Urinary bladder (tissue), 4 donors: ENCODE data around the gene APOL3. TPM values are rescaled to one million over a fixed set of nuclear protein-coding genes. Genes with fewer than 3 reads are reported as not detected.
A peak's percentile ranks its signal among the peaks of the same experiment; 100 is the strongest.
"Not testable (repeated sequence)": the region's sequence is repeated elsewhere in the genome, so short reads cannot be mapped to it uniquely, and the experiment has no call there.

Source experiments
- DNase-seq: peaks from one replicate; pipeline ENCODE4 v3.0.0-alpha.2; 2015; ENCODE audit errors: extremely low spot score
- H3K27ac ChIP-seq: one replicate; pipeline ENCODE4 v1.5.1; 2013; ENCODE audit warnings: low read depth, mild to moderate bottlenecking, moderate library complexity
- H3K36me3 ChIP-seq: one replicate; pipeline ENCODE4 v1.6.1; 2013; ENCODE audit warnings: mild to moderate bottlenecking, moderate library complexity; ENCODE audit not compliant: insufficient read depth
- H3K4me1 ChIP-seq: one replicate; pipeline ENCODE4 v1.6.1; 2013; ENCODE audit warnings: mild to moderate bottlenecking, moderate library complexity; ENCODE audit not compliant: insufficient read depth
- H3K4me3 ChIP-seq: one replicate; pipeline ENCODE4 v1.5.1; 2013; ENCODE audit warnings: low read depth, low read length
- WGBS: extraction: QIAGEN DNeasy Blood & Tissue Kit; methylation state at CpG from one replicate; pipeline ENCODE4 v1.1.7; 2013; 5-methylcytosine and 5-hydroxymethylcytosine counted together
- polyA plus RNA-seq: library from polyadenylated mRNA; stranded (reverse); fragments of 200-250 nt; gene quantifications from one replicate; pipeline ENCODE4 v1.2.3, GENCODE V29; 2013
- total RNA-seq: library from RNA; depleted of rRNA; stranded (reverse); fragments of >200 nt; gene quantifications from one replicate; pipeline ENCODE4 v1.2.3, GENCODE V29; 2014
- donor health status: healthy with polysubstance abuse.
- donor health status: healthy.

APOL3 gene
- total and polyA plus RNA-seq, 2 donors, result 25.4 to 42.6 TPM

DNA sequence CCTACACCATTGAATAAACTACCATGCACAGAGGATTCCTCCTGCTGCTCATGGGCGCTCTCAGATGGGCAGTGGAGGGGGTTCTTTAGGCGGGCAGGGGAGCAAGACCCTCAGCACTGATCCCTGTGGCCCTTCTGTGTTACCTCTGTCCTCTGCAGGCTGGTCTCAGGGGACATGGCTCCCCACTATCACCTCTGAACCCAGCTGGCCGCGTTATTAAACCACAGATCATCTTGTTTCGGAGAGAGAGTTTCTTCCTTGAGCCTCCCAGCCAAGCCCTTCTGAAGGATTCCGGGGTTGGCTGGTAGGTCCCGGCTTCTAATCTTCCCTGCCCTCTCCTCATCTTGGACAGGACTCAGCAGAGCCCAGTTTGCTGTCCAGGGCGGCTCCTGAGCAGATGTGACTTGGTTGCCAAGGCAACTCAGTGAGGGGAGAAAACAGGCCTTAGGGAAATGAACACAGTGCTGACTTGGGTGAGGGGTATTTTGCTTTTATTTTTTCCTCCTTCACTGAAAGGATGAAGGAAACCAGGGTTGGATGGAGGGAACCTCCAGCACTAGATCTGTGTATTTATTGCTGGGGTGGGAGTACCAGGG, 13.3 kb downstream of the APOL3 start:
- H3K4me3 ChIP-seq, result no peak overlapping the region
- DNase-seq, result no peak
- H3K36me3 ChIP-seq, result no peaks in the 10 kb centered on the region
- WGBS, result 74% methylated on average over 8 of the region's 8 CpGs
- no peaks in the 10 kb centered on the region for H3K4me1 ChIP-seq
- H3K27ac ChIP-seq, result peak overlapping the region; percentile 28

DNA sequence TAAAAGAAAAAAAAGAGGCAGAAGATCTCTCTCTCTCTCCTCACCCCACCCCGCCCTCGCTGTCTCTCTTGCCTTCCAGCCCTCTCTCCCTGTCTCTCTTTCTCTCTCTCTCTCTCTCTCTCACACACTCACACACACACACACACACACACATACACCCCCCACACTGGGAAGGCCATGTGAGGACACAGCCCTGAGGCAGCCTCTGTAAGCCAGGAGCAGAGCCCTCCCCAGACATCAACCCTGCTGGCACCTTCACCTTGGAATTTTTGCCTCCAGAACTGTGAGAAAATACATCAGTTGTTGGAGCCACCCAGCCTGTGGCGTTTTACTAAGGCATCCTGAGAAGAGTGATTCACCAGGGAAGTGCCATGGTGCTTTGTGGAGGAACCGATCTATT, 14.7 kb downstream of the APOL3 start:
- no peak overlapping the region for H3K27ac ChIP-seq
- 73% methylated on average over 4 of the region's 4 CpGs for WGBS
- H3K4me1 ChIP-seq, result no peaks in the 10 kb centered on the region
- H3K36me3 ChIP-seq, result no peaks in the 10 kb centered on the region
- no peak overlapping the region for H3K4me3 ChIP-seq
- no peak for DNase-seq

DNA sequence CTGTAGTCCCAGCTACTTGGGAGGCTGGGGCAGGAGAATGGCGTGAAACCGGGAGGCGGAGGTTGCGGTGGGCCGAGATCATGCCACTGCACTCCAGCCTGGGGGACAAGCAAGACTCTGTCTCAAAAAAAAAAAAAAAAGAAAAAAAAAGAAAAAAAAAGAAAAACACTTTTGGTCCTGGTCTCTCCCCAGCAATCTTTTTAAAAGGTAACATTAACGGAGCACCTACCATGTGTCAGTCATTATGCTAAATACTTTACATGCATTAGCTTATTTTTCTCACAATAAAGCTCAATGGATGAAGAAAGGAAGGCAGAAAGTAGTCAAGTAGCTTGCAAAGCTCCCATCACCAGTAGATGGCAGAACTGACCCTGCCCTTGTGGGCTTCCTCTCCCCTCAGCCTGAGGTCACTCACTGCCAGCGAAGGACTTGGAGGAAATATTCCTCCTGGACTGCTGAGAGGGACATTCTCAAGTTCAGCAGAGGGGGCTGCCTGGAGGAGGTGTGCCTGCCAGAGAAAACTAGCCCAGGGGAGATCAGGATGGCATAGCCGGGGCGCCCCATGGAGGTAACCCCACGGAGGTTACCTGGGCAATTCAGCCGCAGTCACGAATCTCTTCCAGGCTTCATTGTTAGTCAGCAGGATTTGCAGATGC, 15.5 kb downstream of the APOL3 start:
- Histone ChIP-seq H3K4me3 (no peak overlapping the region), H3K36me3 (no peaks in the 10 kb centered on the region), H3K4me1 (no peaks in the 10 kb centered on the region), H3K27ac (no peak overlapping the region)
- peak; percentile 52 for DNase-seq
- 46% methylated on average over 12 of the region's 12 CpGs for WGBS

DNA sequence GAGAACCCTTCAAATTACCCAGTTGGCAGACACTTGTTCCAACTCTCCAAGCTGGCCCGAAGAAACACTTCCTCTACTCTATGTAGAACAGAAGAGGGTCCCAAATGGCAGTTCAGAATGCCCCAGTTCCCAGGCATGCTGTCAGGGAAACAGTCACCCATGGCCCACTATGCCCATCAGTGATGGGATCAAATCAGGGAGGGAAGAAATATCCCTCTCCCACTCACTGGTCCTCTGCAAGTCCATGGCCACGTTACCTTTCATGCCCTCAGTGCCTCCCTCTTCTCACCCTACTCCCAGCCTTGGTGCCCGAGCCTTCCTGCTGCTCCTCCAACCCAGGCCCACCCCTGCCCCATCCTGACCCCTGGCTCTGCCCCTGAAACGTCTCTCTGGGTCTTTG, 16.6 kb downstream of the APOL3 start:
- H3K36me3 ChIP-seq, result no peaks in the 10 kb centered on the region
- 71% methylated on average over 4 of the region's 4 CpGs for WGBS
- H3K4me1 ChIP-seq, result no peaks in the 10 kb centered on the region
- H3K27ac ChIP-seq, result no peak overlapping the region
- DNase-seq, result no peak
- H3K4me3 ChIP-seq, result no peak overlapping the region

DNA sequence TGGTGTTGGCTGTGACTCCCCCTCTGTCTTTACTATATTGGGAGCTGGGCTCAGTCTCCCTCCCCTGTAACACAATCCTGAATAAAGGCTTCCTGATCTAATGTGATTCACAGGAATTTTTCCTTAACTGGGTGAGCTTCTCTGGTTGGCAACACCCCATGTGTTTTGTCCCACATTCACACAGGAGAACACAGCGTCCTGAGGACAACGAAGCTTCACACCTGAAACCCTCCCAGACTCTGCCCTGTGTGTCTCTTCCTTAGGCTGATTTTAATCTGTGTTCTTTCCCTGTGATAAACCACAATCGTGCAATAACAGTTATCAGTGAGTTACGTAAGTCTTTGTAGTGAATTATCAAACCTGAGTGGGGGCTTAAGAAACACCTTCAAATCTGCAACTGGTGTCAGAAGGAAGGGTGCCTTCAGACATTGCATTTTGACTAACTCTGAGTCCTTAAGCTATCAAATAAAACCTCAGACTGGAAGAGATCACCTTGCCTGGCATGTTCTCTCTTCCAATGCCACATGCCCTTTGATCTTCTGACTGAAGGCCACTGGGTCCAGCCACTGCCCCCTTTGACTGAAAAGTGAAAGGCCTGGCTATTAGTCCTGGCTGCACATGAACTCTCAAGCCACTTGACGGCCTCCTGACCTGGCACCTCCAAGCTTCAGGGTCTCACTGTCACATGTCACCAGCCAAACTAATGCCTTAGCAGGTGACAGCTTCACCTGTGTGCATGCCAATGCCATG, 17.3 kb downstream of the APOL3 start:
- Histone ChIP-seq H3K27ac (no peak overlapping the region), H3K36me3 (no peaks in the 10 kb centered on the region), H3K4me1 (no peaks in the 10 kb centered on the region), H3K4me3 (no peak overlapping the region)
- no peak for DNase-seq
- WGBS, result 62% methylated on average over 5 of the region's 5 CpGs

DNA sequence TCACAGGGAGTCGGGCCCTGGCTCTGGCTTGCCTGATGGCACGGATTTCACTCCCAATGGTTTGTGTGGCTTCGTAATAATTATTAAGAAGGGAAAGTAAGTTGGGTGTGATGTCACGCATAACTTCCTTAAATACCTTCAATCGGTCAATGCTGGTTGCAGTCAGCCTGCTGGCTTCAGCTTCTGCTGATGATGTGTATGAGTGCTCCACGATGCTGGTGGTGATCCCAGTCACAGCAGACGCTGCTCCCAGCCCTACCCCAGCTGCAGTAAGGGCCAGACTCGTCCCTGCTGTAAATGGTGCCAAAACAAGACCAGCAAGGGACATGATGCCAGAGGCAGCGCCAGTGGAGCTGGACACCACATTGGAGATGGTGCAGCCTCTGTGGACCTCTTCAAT, 19.1 kb downstream of the APOL3 start:
- H3K4me3 ChIP-seq, result no peak overlapping the region
- 85% methylated on average over 9 of the region's 9 CpGs for WGBS
- H3K4me1 ChIP-seq, result no peaks in the 10 kb centered on the region
- no peak overlapping the region for H3K27ac ChIP-seq
- DNase-seq, result no peak
- H3K36me3 ChIP-seq, result no peaks in the 10 kb centered on the region

DNA sequence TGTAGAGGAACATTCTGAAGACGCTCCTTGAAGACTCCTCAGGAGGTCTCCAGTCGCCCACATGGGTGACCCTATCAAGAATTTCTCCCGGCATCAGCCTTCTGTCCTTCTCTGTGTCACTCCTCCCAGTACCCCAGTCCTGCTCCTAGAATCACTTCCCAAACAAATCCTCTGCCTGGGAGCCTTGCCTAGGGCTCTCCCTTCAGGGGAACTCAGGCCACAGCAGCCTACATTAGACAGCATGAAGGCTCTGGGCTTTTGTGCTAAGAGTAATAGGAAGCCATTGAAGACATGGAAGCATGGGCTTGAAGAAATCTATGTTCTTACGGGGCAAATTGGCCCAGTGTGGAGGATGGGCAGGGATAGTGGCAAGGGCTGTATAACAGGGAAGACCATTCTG, 21.8 kb downstream of the APOL3 start:
- not testable (repeated sequence) for H3K36me3 ChIP-seq, H3K4me3 ChIP-seq, DNase-seq, H3K4me1 ChIP-seq, H3K27ac ChIP-seq
- 97% methylated on average over 1 of the region's 4 CpGs for WGBS

DNA sequence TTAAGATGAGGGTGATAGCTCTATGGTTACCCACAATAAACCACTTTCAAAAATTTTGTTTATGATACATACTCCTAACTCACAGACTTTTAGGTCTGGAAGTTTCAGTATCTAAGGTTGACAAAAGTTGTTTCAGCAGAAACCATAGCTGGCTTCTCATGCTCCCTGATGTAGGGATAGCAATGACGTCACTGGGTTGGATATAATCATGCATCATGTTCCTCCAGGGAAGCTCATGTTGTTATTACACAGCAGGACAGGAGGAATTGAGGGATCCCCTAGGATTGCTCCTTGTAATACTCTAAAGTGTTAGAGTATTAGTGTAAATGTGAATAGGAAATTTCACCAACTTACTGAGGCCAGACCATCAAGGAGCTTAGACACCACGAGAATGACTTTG, 23.6 kb downstream of the APOL3 start:
- Histone ChIP-seq H3K36me3 (no peaks in the 10 kb centered on the region), H3K4me3 (no peak overlapping the region), H3K4me1 (no peaks in the 10 kb centered on the region), H3K27ac (peak overlapping the region; percentile 42)
- no peak for DNase-seq
- WGBS, result 69% methylated on average over 2 of the region's 2 CpGs

DNA sequence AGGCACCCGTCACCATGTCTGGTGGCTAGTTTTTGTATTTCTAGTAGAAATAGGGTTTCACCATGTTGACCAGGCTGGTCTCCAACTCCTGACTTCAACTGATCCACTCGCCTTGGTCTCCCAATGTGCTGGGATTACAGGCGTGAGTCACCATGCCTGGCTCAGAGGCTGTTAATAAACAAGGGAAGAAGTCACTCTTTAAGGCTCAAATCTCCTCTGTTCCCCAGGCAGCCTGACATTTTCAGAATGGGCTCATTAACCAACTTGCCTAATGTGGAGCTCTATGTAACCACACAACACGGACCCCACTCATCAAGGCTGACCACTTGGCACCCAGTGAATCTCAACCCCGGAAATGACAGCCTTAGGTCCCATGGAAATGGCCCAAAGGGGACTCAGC, 24.1 kb downstream of the APOL3 start:
- DNase-seq, result no peak
- WGBS, result 55% methylated on average over 5 of the region's 5 CpGs
- H3K4me1 ChIP-seq, result no peaks in the 10 kb centered on the region
- no peak overlapping the region for H3K4me3 ChIP-seq
- H3K27ac ChIP-seq, result peak overlapping the region; percentile 42
- H3K36me3 ChIP-seq, result no peaks in the 10 kb centered on the region

DNA sequence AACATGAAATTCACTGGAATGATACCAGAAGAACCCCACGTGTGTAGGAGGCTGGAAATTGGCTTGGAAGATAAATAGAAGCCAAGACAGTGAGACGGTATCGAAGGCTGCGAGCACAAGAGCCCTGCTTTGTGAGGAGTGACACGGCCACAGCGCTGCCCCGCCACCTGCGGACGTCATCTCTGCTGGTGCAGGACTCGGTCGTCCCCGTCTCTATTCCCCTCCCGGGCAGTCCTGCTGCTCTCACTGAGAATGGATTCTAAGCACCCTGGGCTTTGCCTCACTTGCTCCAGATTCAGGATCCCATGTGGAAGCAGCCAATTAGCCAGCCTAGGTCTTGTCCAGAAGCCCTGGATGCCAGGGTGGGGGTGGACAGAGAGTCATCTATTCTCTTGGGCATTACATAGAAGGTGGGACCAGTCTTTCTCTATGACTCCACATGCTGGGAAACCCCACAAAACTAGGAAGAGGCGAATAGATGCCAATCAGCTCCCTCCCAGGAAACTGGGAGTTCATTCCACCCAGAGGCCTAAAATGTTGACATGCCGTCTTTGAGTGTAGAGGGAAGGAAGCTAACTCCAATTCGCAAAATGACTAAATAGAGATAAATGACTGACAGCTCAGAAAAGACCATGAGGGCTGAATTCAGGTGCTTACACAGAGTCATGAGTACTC, 25.1 kb downstream of the APOL3 start:
- Histone ChIP-seq H3K27ac (no peak overlapping the region), H3K36me3 (no peaks in the 10 kb centered on the region), H3K4me1 (no peaks in the 10 kb centered on the region), H3K4me3 (no peak overlapping the region)
- 87% methylated on average over 16 of the region's 16 CpGs for WGBS
- no peak for DNase-seq

DNA sequence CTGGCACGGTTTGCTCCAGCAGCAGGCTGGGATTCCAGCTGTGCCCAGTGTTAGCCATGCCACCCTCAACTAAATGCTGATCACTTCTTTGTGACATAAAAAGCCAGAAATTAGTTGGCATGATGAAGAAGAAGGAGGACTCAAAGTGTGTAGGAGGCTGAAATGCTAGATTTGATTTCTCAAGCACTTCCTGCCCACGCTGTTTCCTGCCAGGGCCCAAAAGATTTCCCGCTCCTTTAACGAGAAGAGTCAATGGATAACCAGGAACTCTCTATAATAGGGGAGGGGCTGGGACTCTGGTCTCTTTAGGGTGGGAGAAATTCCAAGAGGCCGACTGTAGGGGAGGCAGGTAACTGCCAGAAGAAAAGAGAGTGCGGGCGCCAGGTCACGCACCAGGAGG, 26.4 kb downstream of the APOL3 start:
- Histone ChIP-seq H3K4me1 (no peaks in the 10 kb centered on the region), H3K27ac (no peak overlapping the region), H3K36me3 (no peaks in the 10 kb centered on the region), H3K4me3 (no peak overlapping the region)
- WGBS, result 76% methylated on average over 8 of the region's 8 CpGs
- DNase-seq, result no peak

DNA sequence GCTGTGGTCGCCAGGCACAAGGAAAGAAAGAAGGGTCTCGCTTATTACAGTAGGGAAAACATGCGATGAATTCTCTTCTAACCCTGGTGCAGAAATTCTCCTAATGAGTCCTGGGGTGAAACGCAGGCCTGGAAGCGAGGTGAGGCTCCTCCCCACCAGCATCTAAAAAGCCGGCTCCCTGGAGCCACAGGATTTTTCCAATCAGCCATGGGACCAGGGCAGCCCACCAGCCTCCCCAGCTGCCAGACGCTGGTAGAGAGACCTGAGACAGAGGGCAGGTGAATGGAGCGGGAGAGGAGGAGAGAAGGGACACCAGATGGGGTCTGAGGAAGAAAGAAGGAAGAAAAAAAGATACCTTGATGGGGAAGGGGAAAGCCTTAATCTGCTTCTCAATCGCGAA, 28.6 kb downstream of the APOL3 start:
- H3K27ac ChIP-seq, result no peak overlapping the region
- no peaks in the 10 kb centered on the region for H3K36me3 ChIP-seq
- 86% methylated on average over 10 of the region's 10 CpGs for WGBS
- H3K4me3 ChIP-seq, result no peak overlapping the region
- no peak for DNase-seq
- H3K4me1 ChIP-seq, result no peaks in the 10 kb centered on the region

DNA sequence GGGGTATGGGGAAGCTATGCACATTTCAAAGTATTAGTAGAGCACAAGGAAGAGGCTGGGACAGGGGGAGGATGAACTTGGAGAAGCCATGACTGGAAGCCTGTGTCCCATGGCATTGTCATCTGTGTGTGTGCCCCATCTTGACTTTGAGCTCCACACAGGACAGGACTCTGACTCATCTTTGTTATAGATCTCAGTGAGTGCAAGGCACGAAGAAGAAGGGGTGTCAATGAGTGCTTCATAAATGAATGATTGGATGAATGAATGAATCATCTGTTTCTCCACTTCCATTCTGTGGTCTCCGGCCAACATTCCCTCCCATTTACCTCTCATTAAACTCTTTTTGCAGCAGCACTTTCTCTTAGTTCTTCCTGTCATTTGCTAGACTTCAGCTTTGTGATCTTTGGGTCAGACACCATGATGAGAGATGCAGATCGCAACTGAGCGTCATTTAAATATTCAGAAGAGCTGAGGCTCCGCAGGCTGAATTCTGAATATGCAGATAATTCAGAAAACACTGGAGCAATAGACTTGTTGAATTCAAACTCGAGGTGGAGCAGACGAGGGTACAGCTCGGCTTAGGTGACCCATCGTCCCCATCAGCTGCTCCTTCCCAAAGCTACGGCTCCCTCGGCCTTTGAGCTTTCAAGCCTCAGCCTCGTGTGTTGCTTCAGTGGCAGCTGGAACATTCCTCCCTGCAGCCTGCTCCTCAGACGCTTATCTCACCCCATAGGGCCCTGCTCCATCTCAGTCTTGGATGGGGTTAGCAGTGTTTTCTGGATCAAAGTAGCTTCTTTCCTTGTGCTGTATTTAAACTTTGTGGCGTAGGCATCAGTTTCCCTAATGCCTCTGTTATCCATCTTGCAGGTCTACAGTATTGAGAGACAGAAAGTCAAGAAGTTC, 30.8 kb downstream of the APOL3 start:
- WGBS, result 73% methylated on average over 14 of the region's 14 CpGs
- H3K36me3 ChIP-seq, result no peaks in the 10 kb centered on the region
- DNase-seq, result no peak

More for the DNA sequence above, 30.8 kb downstream of the APOL3 start:
- Histone ChIP-seq H3K27ac (no peak overlapping the region), H3K4me3 (no peak overlapping the region), H3K4me1 (no peaks in the 10 kb centered on the region)
